NCI-H2196 (cell line): Measurements from ENCODE around the gene PXMP4.
"Not testable (repeated sequence)": the region's sequence is repeated elsewhere in the genome, so short reads cannot be mapped to it uniquely, and the experiment has no call there.

Experiments
- DNase-seq: peaks from one replicate; lab custom pipeline; 2025; ENCODE audit not compliant: unreplicated experiment; lab: John Stamatoyannopoulos, UW

Gene PXMP4

GRCh38 chr20:33719989-33720709 is at the start of gene PXMP4:
TSS of gene PXMP4 (minus strand) at chr20:33720310. CDS start at chr20:33720207, 103 bp downstream.
- peak; percentile 83 for DNase-seq

DNA sequence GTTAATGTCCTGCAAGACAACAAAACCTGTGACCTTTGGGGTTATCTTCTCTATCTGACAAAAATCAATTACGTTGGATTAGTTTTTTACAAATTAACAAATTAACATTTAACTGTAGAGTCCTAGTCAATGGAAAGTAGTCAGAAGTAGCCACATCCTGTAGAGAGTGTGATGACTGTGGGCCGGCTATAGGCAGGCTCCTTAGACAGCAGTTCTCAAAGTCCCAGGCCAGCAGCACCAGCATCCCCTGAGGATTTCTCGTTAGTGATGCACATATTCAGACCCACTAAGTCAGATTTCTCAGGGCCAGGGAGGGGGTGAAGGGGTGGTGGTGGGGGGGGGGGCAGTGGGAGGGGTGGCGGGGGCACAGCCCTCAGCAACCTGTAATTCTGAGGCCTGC is 48.9 kb upstream of the PXMP4 start:
- DNase-seq: no peak

- DNase-seq: no peak
These were observed 47.6 kb upstream of the PXMP4 start for GRCh38 chr20:33767777-33768138.

DNA sequence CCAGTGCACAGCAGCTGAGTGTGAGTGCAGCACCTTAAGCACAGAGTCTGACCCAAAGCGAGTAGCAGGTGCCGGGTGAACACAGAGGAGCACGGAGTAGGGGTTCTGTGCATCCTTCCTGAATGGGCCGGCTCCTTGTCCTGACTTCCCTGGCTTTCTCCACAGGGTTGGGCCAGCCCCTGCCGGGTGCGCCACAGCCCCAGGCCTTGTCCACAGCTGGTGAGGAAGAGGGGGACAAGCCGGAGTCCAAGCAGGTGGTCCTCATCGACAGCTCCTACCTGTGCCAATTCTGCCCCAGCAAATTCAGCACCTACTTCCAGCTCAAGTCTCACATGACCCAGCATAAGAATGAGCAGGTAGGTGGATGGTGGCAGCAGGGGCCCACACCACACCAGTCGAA is 46.6 kb upstream of the PXMP4 start:
- no peak for DNase-seq

DNA sequence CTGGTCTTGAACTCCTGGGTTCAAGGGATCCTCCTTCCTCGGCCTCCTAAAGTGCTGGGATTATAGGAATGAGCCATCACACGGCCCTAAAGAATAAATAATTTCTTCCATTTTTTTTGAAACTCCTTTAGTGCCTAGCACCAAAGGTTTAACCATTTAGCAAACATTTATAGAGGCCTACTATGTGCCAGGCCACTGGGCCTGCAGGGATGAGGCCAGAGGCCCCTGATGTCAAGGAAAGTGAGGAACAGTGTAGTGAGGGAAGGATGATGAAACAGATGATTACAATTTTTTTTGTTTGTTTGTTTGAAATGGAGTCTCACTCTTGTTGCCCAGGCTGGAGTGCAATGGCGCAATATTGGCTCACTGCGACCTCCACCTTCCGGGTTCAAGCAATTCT is 45.5 kb upstream of the PXMP4 start:
- DNase-seq: no peak

DNA sequence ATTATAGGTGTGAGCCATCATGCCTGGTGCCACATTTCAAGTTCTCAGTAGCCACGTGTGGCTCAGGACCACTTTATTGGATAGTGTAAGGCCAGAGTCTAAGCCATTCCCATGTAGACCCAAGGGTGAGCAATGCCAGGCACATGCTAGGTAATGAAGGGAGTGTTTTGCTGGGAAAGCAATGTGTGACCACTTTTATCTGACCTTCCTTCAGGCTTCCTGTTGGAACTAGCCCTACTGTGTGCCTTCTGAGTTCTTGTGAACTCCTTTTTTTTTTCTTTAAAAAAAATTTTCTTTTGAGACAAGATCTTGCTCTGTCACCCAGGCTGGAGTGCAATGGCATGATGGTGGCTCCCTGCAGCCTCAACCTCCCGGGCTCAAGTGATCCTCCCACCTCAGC is 45.0 kb upstream of the PXMP4 start:
- no peak for DNase-seq

DNA sequence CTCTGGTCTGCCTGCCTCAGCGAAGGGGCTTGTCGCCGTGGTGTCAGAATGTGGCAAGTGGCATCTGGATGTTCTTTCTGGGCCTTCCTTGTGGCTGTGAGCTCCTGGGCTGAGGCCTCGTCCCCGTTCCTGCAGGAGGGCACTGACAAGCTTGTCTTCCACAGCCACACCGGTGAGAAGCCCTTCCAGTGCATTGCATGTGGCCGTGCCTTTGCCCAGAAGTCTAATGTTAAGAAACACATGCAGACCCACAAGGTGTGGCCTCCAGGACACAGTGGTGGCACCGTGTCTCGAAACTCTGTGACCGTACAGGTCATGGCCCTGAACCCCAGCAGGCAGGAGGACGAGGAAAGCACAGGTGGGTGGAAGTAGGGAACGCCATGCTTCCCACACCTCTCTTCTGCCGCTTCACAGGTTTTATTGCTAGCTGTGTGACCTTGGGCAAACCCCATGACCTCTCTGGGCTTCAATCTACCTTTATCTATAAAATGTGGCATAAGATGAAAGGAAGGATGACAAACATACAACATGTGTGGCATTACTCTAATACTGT is 41.7 kb upstream of the PXMP4 start:
- no peak for DNase-seq

DNA sequence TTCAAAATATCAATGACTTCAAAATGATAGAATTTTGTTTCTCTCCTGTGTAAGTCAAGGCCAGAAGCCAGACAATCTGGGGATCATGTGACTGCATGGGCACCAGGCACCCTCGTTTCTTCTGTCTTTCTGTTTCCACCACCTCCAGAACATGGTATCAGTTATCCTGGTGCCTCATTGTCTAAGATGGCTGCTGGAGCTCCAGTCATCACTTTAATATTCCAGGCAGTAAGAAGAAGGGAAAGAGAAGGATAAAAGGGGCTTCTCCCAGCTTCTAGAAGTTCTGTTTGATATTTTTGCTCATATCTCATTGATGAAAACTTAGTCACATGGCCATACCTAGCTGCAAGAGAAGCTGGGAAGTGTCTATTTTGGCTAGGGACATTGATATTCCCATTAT is 37.3 kb upstream of the PXMP4 start:
- no peak for DNase-seq

- DNase-seq: no peak
These were observed 36.9 kb upstream of the PXMP4 start for GRCh38 chr20:33757046-33757445.

DNA sequence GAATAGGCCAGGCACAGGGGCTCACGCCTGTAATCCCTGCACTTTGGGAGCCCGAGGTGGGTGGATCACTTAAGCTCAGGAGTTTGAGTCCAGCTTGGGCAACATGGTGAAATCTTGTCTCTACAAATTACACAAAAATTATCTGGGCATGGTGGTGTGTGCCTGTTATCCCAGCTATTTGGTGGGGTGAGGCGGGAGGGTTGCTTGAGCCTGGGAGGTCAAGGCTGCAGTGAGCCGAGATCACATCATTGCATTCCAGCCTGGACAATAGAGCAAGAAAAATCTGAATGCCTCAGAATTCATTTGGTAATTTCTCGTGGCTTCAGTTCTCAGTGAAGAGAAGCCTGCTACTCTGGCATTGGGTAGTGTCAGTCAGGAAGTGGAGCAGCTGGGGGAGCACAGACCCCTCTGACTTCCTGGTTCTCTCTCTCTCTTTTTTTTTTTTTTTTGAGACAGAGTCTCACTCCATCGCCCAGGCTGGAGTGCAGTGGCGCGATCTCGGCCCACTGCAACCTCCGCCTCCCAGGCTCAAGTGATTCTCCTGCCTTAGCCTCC is 35.9 kb upstream of the PXMP4 start:
- not testable (repeated sequence) for DNase-seq

GRCh38 chr20:33753763-33754162 is 33.7 kb upstream of the PXMP4 start:
- no peak for DNase-seq

DNA sequence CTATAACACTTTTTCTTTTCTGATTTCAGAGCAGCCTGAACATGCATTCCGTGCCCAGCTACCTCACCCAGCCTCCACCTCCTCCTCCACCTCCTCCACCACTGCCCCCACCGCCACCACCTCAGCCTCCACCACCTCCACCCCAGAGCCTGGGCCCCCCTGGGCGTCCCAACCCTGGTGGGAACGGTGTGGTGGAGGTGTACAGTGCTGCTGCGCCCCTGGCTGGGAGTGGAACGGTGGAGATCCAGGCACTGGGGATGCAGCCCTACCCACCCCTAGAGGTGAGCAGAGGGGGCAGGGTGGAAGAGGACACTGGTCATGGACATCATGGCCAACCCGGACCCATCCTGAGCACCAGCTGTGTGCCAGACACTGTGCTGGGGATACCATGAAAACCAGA is 33.0 kb upstream of the PXMP4 start:
- DNase-seq: no peak

- no peak for DNase-seq
These were observed 31.7 kb upstream of the PXMP4 start for GRCh38 chr20:33751775-33752174.

DNA sequence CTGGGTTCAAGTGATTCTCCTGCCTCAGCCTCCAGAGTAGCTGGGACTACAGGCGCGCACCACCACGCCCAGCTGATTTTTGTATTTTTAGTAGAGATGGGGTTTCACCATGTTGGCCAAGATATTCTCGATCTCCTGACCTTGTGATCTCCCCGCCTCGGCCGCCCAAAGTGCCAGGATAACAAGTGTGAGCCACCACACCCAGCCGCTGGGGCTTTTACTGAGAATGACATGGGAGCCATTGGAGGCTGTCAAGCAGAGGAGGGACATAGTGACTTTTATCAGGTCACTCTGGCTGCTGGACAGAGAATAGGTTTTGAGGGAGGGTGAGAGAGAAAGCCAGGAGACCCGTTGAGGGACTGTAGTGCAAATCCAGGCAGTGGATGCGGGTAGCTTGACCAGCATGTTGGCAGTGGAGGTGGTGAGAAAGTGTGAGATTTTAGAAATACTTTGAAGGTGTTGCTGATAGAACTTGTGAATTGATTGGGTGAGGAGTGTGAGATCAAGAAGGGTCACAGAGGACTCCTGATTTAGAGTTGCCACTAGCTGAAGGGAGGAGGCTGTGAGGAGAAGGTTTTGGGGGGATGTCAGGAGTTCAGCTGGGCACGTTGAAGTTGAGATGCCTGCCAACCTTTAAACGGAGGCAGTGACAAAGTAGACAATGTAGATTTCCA is 26.4 kb upstream of the PXMP4 start:
- no peak for DNase-seq

DNA sequence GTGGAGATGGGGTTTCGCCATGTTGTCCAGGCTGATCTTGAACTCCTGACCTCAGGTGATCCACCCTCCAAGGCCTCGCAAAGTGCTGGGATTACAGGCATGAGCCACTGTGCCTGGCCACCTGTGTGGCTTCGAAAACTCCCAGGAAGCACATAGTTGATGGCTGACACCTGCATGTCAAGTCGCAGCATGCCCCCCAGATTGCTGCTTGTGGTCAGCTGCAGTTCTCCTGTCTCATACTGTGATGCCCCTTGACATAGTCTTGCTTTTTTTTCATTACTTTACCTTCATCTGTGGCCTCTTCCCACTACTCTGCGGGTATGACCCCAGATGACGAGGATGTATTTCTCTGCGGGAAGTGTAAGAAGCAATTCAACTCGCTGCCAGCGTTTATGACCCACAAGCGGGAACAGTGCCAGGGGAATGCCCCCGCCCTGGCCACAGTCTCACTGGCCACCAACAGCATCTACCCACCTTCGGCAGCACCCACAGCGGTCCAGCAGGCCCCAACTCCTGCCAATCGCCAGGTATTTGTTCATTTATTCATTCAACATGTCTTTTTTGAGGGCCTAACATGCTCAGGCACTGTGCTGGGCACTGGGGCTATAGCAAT is 24.8 kb upstream of the PXMP4 start:
- no peak for DNase-seq

DNA sequence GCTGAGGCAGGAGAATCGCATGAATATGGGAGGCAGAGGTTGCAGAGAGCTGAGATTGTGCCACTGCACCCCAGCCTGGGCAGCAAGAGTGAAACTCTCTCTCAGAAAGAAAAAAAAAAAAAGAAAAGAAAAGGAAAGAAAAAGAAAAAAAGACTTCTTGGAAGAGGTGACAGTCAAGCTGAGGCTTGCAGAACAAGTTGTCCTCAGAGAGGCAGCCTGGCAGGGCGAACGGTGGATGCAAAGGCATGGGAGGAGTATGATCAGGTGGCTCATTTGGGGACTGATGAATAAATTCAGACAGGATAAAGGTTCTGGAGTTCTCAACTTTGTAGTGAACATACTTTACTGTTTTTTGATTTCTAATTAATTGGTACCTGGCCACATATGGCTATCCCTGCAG is 24.1 kb upstream of the PXMP4 start:
- DNase-seq: no peak

DNA sequence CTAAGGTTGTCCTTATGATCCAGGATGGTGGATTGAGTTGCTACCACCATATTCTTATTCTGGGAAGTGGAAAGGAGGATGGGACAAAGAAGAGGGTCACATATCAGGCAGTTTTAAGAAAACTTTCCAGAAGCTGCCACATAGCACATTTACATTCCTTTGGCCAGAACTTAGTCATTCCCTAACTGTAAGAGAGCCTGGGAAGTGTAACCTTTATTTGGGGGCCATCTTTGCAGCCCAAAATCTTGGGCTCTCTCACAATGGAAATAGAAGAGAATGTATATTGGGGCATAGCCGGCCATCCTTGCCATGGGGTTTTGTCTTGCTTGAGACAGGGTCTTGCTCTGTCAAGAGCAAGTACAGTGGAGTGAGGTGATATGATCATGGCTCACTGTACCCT is 20.1 kb upstream of the PXMP4 start:
- no peak for DNase-seq

- DNase-seq: no peak
These were observed 19.4 kb upstream of the PXMP4 start for GRCh38 chr20:33739493-33739892.

DNA sequence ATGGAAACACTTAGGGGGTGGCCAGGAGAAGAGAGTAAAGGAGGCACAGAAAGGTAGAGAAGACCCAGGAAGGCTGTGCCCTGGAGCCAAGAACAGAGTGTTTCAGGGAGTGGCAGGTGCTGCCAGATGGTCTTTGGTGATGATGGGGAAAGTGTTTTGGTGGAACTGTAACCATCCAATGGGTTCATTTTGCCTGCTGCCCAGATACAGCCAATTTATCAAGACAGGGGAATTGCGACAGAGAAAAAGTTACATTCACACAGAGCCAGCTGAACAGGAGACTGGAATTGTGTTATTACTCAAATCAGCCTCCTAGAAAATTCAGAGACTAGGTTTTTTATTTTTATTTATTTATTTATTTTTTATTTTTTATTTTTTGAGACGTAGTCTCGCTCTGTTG is 16.9 kb upstream of the PXMP4 start:
- no peak for DNase-seq

- no peak for DNase-seq
These were observed 13.8 kb upstream of the PXMP4 start for GRCh38 chr20:33733654-33734576.
